ENCODE measurements around the gene ZFHX3.

Gene ZFHX3

GRCh38 chr16:73053038-73053363, 5.1 kb upstream of the ZFHX3 start:
- no peak for TF ChIP-seq CTCF (IDR thresholded peaks at IDR 0.05)
- Histone ChIP-seq H3K4me1 (ENCODE audit: control insufficient read depth in 1 of 2, insufficient read depth in 1 of 2, low read depth in 1 of 2, low read length in 1 of 2) (peaks cover 16 to 19% of the 10 kb centered on the region in 2 experiments), H3K27me3 (peaks cover 99% of the 10 kb centered on the region), H3K9me3 (no peaks in the 10 kb centered on the region), H3K4me3 (ENCODE audit: low read depth in 1 of 2, low read length in 1 of 2) (no peak overlapping the region), H3K27ac (no peak overlapping the region), H3K36me3 (no peaks in the 10 kb centered on the region)

GRCh38 chr16:73052576-73052975, 4.6 kb upstream of the ZFHX3 start:
- no peak overlapping the region for H3K27ac ChIP-seq
- H3K9me3 ChIP-seq: no peaks in the 10 kb centered on the region

GRCh38 chr16:73051961-73052360, 4.0 kb upstream of the ZFHX3 start:
- TF ChIP-seq CTCF (IDR thresholded peaks at IDR 0.05): no peak
- H3K4me1 ChIP-seq (ENCODE audit: control insufficient read depth in 1 of 2, insufficient read depth in 1 of 2, low read depth in 1 of 2, low read length in 1 of 2): peaks cover 12 to 18% of the 10 kb centered on the region in 2 experiments
- no peaks in the 10 kb centered on the region for H3K36me3 ChIP-seq
- no peak overlapping the region for H3K4me3 ChIP-seq (ENCODE audit: low read depth in 1 of 2, low read length in 1 of 2)
- H3K9me3 ChIP-seq: no peaks in the 10 kb centered on the region
- H3K27ac ChIP-seq: no peak overlapping the region
- H3K27me3 ChIP-seq: peaks cover 100% of the 10 kb centered on the region

More at GRCh38 chr16:73052576-73052975, 4.6 kb upstream of the ZFHX3 start:
- peaks cover 16 to 23% of the 10 kb centered on the region in 2 experiments for H3K4me1 ChIP-seq (ENCODE audit: control insufficient read depth in 1 of 2, insufficient read depth in 1 of 2, low read depth in 1 of 2, low read length in 1 of 2)
- no peak overlapping the region for H3K4me3 ChIP-seq (ENCODE audit: low read depth in 1 of 2, low read length in 1 of 2)
- H3K36me3 ChIP-seq: no peaks in the 10 kb centered on the region
- H3K27me3 ChIP-seq: peaks cover 100% of the 10 kb centered on the region
- no peak for TF ChIP-seq CTCF (IDR thresholded peaks at IDR 0.05)

GRCh38 chr16:73051226-73051625, 3.3 kb upstream of the ZFHX3 start:
- Histone ChIP-seq H3K4me1 (ENCODE audit: control insufficient read depth in 1 of 2, insufficient read depth in 1 of 2, low read depth in 1 of 2, low read length in 1 of 2) (peaks cover 8 to 17% of the 10 kb centered on the region in 2 experiments), H3K36me3 (no peaks in the 10 kb centered on the region), H3K9me3 (no peaks in the 10 kb centered on the region), H3K27ac (no peak overlapping the region), H3K4me3 (ENCODE audit: low read depth in 1 of 2, low read length in 1 of 2) (no peak overlapping the region), H3K27me3 (peaks cover 100% of the 10 kb centered on the region)
- no peak for TF ChIP-seq CTCF (IDR thresholded peaks at IDR 0.05)

- Histone ChIP-seq H3K4me1 (ENCODE audit: control insufficient read depth in 1 of 2, insufficient read depth in 1 of 2, low read depth in 1 of 2, low read length in 1 of 2) (peaks cover under 1 to 11% of the 10 kb centered on the region in 2 experiments), H3K4me3 (ENCODE audit: low read depth in 1 of 2, low read length in 1 of 2) (no peak overlapping the region), H3K27me3 (peaks cover 99% of the 10 kb centered on the region), H3K36me3 (no peaks in the 10 kb centered on the region), H3K9me3 (no peaks in the 10 kb centered on the region), H3K27ac (no peak overlapping the region)
- TF ChIP-seq CTCF (IDR thresholded peaks at IDR 0.05): no peak
Observed at GRCh38 chr16:73050201-73051099, 2.5 kb upstream of the ZFHX3 start.
